WTC11 (cell line): ENCODE results near the gene ASPHD2. TPM values are rescaled to one million over a fixed set of nuclear protein-coding genes. Genes with fewer than 3 reads are reported as not detected.

ENCODE experiments used
- ATAC-seq: fragments of 200-7000 bp; cut with Tn5 transposase; 2 replicates; pipeline ENCODE4 v1.10.0; 2021; ENCODE audit warnings: mild to moderate bottlenecking, moderate library complexity
- CTCF ChIA-PET: fragments of 300-600 bp; sonication (Branson Sonifier 250); formaldehyde crosslinking; loops from one replicate; lab custom pipeline; 2021; ENCODE audit warnings: antibody characterized with exemption; lab: Charles Lee
- POLR2A ChIA-PET: fragments of 350-600 bp; sonication (Branson Sonifier 250); formaldehyde crosslinking; loops from one replicate; lab custom pipeline; 2021; ENCODE audit warnings: antibody characterized with exemption; lab: Charles Lee
- DNase-seq: peaks from one replicate; pipeline ENCODE4 v3.0.0; 2021; ENCODE audit warnings: low spot score
- H3K27ac Mint-ChIP-seq: 2 replicates; pipeline ENCODE4 v1.8.0; 2021; ENCODE audit warnings: mixed read lengths
- H3K27me3 Mint-ChIP-seq: 2 replicates; pipeline ENCODE4 v1.8.0; 2021; ENCODE audit warnings: low read depth, mild to moderate bottlenecking, moderate library complexity, mixed read lengths
- H3K36me3 Mint-ChIP-seq: 2 replicates; pipeline ENCODE4 v1.8.0; 2021; ENCODE audit warnings: mixed read lengths
- H3K4me1 Mint-ChIP-seq: 2 replicates; pipeline ENCODE4 v1.8.0; 2022; ENCODE audit warnings: mixed read lengths
- H3K4me3 Mint-ChIP-seq: 2 replicates; pipeline ENCODE4 v1.8.0; 2021; ENCODE audit warnings: mild to moderate bottlenecking, moderate library complexity, mixed read lengths
- H3K9me3 Mint-ChIP-seq: 2 replicates; pipeline ENCODE4 v1.8.0; 2021; ENCODE audit warnings: mixed read lengths
- CREM ChIP-seq: sonication (generic); formaldehyde crosslinking; IDR thresholded peaks from 2 replicates; pipeline ENCODE4 v1.8.1; 2022; ENCODE audit warnings: mild to moderate bottlenecking, missing genetic modification reagents, moderate library complexity
- ELF4 ChIP-seq: sonication (generic); formaldehyde crosslinking; IDR thresholded peaks from 2 replicates; pipeline ENCODE4 v1.8.1; 2022; ENCODE audit warnings: low read depth, mild to moderate bottlenecking, moderate library complexity, missing genetic modification reagents
- GTF2I ChIP-seq: fragments of 250-450 bp; sonication (Bioruptor Pico); conservative IDR thresholded peaks from 2 replicates; pipeline ENCODE4 v1.4.0; 2021; ENCODE audit warnings: mild to moderate bottlenecking
- HMGA2 ChIP-seq: fragments of 250-450 bp; sonication (Bioruptor Pico); IDR thresholded peaks from 2 replicates; pipeline ENCODE4 v1.4.0; 2021; ENCODE audit warnings: mild to moderate bottlenecking, moderate library complexity
- IRF2 ChIP-seq: sonication (generic); formaldehyde crosslinking; IDR thresholded peaks from 2 replicates; pipeline ENCODE4 v1.8.0; 2022; ENCODE audit warnings: low read depth, missing genetic modification reagents, borderline replicate concordance
- MYBL2 ChIP-seq: sonication (generic); formaldehyde crosslinking; IDR thresholded peaks from 2 replicates; pipeline ENCODE4 v1.8.1; 2023; ENCODE audit warnings: mild to moderate bottlenecking, moderate library complexity, missing genetic modification reagents
- RORB ChIP-seq: fragments of 250-450 bp; sonication (Bioruptor Pico); IDR thresholded peaks from 2 replicates; pipeline ENCODE4 v1.9.0; 2021; ENCODE audit warnings: mild to moderate bottlenecking
- SOX15 ChIP-seq: fragments of 250-450 bp; sonication (Bioruptor Pico); IDR thresholded peaks from 2 replicates; pipeline ENCODE4 v1.9.0; 2021; ENCODE audit warnings: mild to moderate bottlenecking
- ZNF219 ChIP-seq: sonication (generic); formaldehyde crosslinking; IDR thresholded peaks from 2 replicates; pipeline ENCODE4 v1.8.0; 2023; ENCODE audit warnings: missing genetic modification reagents, mild to moderate bottlenecking, borderline replicate concordance
- ZNF263 ChIP-seq: sonication (generic); formaldehyde crosslinking; IDR thresholded peaks from 2 replicates; pipeline ENCODE4 v1.8.1; 2022; ENCODE audit warnings: low read depth, mild to moderate bottlenecking, moderate library complexity, missing genetic modification reagents
- ZNF416 ChIP-seq: fragments of 250-450 bp; sonication (Bioruptor Pico); IDR thresholded peaks from 2 replicates; pipeline ENCODE4 v1.9.0; 2021; ENCODE audit warnings: mild to moderate bottlenecking, inconsistent platforms
- total RNA-seq: library from RNA; stranded (reverse); gene quantifications from 3 replicates; pipeline ENCODE4 v1.2.3, GENCODE V29; 2021
- TF ChIP-seq, protein P1 (sequence below): sonication (generic); formaldehyde crosslinking; IDR thresholded peaks from 2 replicates; pipeline ENCODE4 v1.8.1; 2022; ENCODE audit warnings: low read depth, mild to moderate bottlenecking, moderate library complexity, missing genetic modification reagents, borderline replicate concordance
- TF ChIP-seq, protein P2 (sequence below): sonication (generic); formaldehyde crosslinking; IDR thresholded peaks from 2 replicates; pipeline ENCODE4 v1.8.1; 2023; ENCODE audit warnings: mild to moderate bottlenecking, moderate library complexity, missing genetic modification reagents
- TF ChIP-seq, protein P3 (sequence below): sonication (generic); formaldehyde crosslinking; IDR thresholded peaks from 2 replicates; pipeline ENCODE4 v1.8.0; 2023; ENCODE audit warnings: mild to moderate bottlenecking, missing genetic modification reagents
- TF ChIP-seq, protein P4 (sequence below): sonication (generic); formaldehyde crosslinking; IDR thresholded peaks from 2 replicates; pipeline ENCODE4 v1.8.0; 2022; ENCODE audit warnings: mild to moderate bottlenecking, missing genetic modification reagents
- TF ChIP-seq, protein P5 (sequence below): sonication (generic); formaldehyde crosslinking; IDR thresholded peaks from 2 replicates; pipeline ENCODE4 v1.8.0; 2023; ENCODE audit warnings: missing genetic modification reagents
- TF ChIP-seq, protein P6 (sequence below): sonication (generic); formaldehyde crosslinking; IDR thresholded peaks from 2 replicates; pipeline ENCODE4 v1.8.0; 2022; ENCODE audit warnings: mild to moderate bottlenecking, missing genetic modification reagents
- TF ChIP-seq, protein P7 (sequence below): sonication (generic); formaldehyde crosslinking; IDR thresholded peaks from 2 replicates; pipeline ENCODE4 v1.8.1; 2022; ENCODE audit warnings: mild to moderate bottlenecking, missing genetic modification reagents, moderate library complexity, borderline replicate concordance
- TF ChIP-seq, protein P8 (sequence below): sonication (generic); formaldehyde crosslinking; conservative IDR thresholded peaks from 2 replicates; pipeline ENCODE4 v1.8.1; 2022; ENCODE audit warnings: mild to moderate bottlenecking, missing genetic modification reagents
- TF ChIP-seq, protein P9 (sequence below): sonication (generic); formaldehyde crosslinking; conservative IDR thresholded peaks from 2 replicates; pipeline ENCODE4 v1.8.1; 2023; ENCODE audit warnings: mild to moderate bottlenecking, low read depth, missing genetic modification reagents, moderate library complexity
- TF ChIP-seq, protein P10 (sequence below): sonication (generic); formaldehyde crosslinking; IDR thresholded peaks from 2 replicates; pipeline ENCODE4 v1.8.1; 2022; ENCODE audit warnings: mild to moderate bottlenecking, moderate library complexity, missing genetic modification reagents

The ASPHD2 gene
- total RNA-seq, 1 experiment from 2014 or later: 7.1 TPM

DNA sequence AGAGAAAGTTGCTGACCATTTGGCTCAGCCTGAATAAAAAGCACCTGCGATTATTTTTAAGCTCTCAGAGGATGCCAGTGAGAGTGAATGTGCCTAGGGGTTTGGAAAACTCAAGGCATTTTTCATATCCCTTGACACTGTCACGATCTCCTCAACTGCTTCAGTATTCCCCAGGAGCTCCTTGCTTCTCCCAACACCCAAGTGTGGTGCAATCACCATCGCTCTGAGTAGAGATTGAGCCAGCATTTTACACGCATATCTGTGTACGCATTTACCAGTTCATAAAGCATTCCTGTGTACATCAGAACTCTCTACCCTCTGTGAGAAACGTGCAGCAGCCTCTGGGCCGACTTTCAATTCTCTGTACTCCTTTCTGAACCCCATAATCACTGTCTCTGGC is 56.0 kb downstream of the ASPHD2 start (continued):
- TF ChIP-seq, protein P1, sequence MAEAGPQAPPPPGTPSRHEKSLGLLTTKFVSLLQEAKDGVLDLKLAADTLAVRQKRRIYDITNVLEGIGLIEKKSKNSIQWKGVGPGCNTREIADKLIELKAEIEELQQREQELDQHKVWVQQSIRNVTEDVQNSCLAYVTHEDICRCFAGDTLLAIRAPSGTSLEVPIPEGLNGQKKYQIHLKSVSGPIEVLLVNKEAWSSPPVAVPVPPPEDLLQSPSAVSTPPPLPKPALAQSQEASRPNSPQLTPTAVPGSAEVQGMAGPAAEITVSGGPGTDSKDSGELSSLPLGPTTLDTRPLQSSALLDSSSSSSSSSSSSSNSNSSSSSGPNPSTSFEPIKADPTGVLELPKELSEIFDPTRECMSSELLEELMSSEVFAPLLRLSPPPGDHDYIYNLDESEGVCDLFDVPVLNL: no peak
- TF ChIP-seq, protein P2, sequence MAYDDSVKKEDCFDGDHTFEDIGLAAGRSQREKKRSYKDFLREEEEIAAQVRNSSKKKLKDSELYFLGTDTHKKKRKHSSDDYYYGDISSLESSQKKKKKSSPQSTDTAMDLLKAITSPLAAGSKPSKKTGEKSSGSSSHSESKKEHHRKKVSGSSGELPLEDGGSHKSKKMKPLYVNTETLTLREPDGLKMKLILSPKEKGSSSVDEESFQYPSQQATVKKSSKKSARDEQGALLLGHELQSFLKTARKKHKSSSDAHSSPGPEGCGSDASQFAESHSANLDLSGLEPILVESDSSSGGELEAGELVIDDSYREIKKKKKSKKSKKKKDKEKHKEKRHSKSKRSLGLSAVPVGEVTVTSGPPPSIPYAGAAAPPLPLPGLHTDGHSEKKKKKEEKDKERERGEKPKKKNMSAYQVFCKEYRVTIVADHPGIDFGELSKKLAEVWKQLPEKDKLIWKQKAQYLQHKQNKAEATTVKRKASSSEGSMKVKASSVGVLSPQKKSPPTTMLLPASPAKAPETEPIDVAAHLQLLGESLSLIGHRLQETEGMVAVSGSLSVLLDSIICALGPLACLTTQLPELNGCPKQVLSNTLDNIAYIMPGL (CRISPR knock-in tag): no peak
- TF ChIP-seq GTF2I (no peak), ZNF219 (CRISPR knock-in tag) (no peak), ZNF416 (CRISPR knock-in tag) (no peak)
- TF ChIP-seq, protein P3, sequence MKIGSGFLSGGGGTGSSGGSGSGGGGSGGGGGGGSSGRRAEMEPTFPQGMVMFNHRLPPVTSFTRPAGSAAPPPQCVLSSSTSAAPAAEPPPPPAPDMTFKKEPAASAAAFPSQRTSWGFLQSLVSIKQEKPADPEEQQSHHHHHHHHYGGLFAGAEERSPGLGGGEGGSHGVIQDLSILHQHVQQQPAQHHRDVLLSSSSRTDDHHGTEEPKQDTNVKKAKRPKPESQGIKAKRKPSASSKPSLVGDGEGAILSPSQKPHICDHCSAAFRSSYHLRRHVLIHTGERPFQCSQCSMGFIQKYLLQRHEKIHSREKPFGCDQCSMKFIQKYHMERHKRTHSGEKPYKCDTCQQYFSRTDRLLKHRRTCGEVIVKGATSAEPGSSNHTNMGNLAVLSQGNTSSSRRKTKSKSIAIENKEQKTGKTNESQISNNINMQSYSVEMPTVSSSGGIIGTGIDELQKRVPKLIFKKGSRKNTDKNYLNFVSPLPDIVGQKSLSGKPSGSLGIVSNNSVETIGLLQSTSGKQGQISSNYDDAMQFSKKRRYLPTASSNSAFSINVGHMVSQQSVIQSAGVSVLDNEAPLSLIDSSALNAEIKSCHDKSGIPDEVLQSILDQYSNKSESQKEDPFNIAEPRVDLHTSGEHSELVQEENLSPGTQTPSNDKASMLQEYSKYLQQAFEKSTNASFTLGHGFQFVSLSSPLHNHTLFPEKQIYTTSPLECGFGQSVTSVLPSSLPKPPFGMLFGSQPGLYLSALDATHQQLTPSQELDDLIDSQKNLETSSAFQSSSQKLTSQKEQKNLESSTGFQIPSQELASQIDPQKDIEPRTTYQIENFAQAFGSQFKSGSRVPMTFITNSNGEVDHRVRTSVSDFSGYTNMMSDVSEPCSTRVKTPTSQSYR (CRISPR knock-in tag): no peak
- TF ChIP-seq, all 79 proteins: peak for 0

DNA sequence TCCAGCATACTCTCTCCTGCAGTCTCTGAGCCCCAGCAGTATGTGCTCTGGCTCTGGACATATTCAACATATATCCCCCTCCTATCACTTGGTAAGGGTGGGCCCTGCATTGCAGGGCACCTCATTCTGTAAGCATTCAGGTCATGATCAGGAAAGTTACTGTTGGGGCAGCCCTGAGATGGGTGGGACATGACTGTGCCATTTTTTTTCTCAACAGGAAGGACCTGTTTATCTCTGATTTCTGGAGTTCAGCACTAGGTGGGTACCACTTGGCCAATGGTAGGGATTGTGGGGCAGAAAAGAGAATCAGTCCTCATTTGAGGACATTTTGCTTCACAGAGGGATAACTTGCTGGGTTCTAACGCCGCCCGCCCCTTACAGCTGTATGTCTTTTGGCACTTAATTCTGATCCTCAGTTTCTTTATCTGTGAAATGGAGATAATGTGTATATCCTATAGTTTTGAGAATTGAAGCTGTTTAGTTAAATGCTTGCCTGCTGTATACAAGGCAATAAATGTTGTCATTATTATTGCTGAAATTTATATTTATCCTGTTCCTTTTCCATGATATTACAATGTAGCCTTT is 56.8 kb downstream of the ASPHD2 start:
- ChIA-PET CTCF (interaction anchor here (0.9 to 4.8 kb wide), 2 partner anchors 18 to 184 kb away, joined by 3 to 17 read pairs; no protein-coding TSS in a partner anchor), POLR2A (no interaction called here)
- TF ChIP-seq IRF2 (no peak), SOX15 (no peak), ELF4 (CRISPR knock-in tag) (no peak), CREM (CRISPR knock-in tag) (no peak), RORB (CRISPR knock-in tag) (no peak), HMGA2 (CRISPR knock-in tag) (no peak), ZNF263 (no peak), MYBL2 (no peak)
- TF ChIP-seq, protein P4, sequence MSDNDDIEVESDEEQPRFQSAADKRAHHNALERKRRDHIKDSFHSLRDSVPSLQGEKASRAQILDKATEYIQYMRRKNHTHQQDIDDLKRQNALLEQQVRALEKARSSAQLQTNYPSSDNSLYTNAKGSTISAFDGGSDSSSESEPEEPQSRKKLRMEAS (CRISPR knock-in tag): no peak
- TF ChIP-seq, protein P5, sequence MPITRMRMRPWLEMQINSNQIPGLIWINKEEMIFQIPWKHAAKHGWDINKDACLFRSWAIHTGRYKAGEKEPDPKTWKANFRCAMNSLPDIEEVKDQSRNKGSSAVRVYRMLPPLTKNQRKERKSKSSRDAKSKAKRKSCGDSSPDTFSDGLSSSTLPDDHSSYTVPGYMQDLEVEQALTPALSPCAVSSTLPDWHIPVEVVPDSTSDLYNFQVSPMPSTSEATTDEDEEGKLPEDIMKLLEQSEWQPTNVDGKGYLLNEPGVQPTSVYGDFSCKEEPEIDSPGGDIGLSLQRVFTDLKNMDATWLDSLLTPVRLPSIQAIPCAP (CRISPR knock-in tag): no peak
- TF ChIP-seq, protein P6, sequence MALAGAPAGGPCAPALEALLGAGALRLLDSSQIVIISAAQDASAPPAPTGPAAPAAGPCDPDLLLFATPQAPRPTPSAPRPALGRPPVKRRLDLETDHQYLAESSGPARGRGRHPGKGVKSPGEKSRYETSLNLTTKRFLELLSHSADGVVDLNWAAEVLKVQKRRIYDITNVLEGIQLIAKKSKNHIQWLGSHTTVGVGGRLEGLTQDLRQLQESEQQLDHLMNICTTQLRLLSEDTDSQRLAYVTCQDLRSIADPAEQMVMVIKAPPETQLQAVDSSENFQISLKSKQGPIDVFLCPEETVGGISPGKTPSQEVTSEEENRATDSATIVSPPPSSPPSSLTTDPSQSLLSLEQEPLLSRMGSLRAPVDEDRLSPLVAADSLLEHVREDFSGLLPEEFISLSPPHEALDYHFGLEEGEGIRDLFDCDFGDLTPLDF (CRISPR knock-in tag): no peak
- TF ChIP-seq, protein P7, sequence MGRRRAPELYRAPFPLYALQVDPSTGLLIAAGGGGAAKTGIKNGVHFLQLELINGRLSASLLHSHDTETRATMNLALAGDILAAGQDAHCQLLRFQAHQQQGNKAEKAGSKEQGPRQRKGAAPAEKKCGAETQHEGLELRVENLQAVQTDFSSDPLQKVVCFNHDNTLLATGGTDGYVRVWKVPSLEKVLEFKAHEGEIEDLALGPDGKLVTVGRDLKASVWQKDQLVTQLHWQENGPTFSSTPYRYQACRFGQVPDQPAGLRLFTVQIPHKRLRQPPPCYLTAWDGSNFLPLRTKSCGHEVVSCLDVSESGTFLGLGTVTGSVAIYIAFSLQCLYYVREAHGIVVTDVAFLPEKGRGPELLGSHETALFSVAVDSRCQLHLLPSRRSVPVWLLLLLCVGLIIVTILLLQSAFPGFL (CRISPR knock-in tag): no peak
- TF ChIP-seq, protein P8, sequence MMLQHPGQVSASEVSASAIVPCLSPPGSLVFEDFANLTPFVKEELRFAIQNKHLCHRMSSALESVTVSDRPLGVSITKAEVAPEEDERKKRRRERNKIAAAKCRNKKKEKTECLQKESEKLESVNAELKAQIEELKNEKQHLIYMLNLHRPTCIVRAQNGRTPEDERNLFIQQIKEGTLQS (CRISPR knock-in tag): no peak
- TF ChIP-seq, protein P9, sequence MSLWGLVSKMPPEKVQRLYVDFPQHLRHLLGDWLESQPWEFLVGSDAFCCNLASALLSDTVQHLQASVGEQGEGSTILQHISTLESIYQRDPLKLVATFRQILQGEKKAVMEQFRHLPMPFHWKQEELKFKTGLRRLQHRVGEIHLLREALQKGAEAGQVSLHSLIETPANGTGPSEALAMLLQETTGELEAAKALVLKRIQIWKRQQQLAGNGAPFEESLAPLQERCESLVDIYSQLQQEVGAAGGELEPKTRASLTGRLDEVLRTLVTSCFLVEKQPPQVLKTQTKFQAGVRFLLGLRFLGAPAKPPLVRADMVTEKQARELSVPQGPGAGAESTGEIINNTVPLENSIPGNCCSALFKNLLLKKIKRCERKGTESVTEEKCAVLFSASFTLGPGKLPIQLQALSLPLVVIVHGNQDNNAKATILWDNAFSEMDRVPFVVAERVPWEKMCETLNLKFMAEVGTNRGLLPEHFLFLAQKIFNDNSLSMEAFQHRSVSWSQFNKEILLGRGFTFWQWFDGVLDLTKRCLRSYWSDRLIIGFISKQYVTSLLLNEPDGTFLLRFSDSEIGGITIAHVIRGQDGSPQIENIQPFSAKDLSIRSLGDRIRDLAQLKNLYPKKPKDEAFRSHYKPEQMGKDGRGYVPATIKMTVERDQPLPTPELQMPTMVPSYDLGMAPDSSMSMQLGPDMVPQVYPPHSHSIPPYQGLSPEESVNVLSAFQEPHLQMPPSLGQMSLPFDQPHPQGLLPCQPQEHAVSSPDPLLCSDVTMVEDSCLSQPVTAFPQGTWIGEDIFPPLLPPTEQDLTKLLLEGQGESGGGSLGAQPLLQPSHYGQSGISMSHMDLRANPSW (CRISPR knock-in tag): no peak
- TF ChIP-seq, protein P10, sequence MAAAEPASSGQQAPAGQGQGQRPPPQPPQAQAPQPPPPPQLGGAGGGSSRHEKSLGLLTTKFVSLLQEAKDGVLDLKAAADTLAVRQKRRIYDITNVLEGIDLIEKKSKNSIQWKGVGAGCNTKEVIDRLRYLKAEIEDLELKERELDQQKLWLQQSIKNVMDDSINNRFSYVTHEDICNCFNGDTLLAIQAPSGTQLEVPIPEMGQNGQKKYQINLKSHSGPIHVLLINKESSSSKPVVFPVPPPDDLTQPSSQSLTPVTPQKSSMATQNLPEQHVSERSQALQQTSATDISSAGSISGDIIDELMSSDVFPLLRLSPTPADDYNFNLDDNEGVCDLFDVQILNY (CRISPR knock-in tag): no peak

More for the DNA sequence above, 56.8 kb downstream of the ASPHD2 start:
- Mint-ChIP-seq H3K27ac (no peak overlapping the region), H3K36me3 (peaks cover 38% of the 10 kb centered on the region), H3K27me3 (no peaks in the 10 kb centered on the region), H3K4me1 (peaks cover 32% of the 10 kb centered on the region), H3K4me3 (peak overlapping the region; percentile 89), H3K9me3 (no peaks in the 10 kb centered on the region)
- no peak for ATAC-seq
- no peak for DNase-seq
